T-helper 2 cell (primary cell): ENCODE results near the gene NAPSA.

Experiments used
- DNase-seq, 5 experiments: peaks; one replicate each; pipeline versions ENCODE4 v3.0.0 to v3.0.0-alpha.2; 2012 to 2022

Gene NAPSA

DNA sequence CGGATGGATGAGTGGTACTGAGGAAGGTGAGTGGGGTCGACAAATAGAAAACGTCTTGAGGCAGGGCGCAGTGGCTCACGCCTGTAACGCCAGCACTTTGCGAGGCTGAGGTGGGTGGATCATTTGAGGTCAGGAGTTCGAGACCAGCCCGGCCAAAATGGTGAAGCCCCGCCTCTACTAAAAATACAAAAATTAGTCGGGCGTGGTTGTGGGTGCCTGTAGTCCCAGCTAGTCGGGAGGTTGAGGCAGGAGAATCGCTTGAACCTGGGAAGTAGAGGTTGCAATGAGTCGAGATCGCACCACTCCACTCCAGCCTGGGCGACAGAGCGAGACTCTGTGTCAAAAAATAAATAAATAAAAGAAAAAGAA lies 35.5 kb downstream of the NAPSA start:
- peak in 1 of 5 experiments; percentile 52 for DNase-seq

GRCh38 chr19:50329146-50329925 lies 36.1 kb downstream of the NAPSA start, which contains the start of gene KCNC3:
Gene KCNC3, minus strand, starts transcription at chr19:50329377. Its CDS starts 295 bp downstream, at chr19:50329082.
- DNase-seq: peak; percentile 68 to 100 (median 98)

- DNase-seq: no peak
Measured at GRCh38 chr19:50328873-50329145, 36.6 kb downstream of the NAPSA start.

DNA sequence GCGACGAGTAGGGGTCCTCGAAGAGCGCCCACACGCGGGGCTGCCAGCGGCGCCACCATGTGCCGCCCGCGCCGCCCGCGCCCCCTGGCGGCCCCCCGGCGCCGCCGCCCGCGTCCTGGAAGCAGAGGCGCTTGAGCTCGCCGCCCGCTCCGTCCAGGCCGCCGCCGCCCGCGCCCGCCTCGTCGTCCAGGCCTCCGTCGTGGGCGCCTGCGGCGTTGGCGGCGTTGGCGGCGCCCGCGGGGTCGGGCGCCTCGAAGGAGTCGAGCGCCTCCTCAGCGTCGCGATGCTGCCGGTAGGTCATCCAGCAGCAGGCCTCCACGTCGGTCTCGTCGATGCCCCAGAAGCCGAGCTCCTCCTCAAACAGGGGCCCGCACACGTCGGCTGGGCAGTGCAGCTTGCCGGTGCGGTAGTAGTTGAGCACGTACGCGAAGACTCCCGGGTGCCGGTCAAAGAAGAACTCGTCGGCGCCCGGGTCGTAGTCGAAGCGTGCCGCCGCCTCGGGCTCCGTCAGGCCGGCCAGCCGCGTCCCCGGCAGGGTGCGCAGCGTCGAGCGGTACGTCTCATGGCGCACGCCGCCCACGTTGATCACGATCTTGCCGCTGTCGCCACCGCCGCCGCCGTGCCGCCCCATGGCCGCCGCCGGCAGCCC lies 37.1 kb downstream of the NAPSA start:
- DNase-seq: peak in 1 of 5 experiments; percentile 45

DNA sequence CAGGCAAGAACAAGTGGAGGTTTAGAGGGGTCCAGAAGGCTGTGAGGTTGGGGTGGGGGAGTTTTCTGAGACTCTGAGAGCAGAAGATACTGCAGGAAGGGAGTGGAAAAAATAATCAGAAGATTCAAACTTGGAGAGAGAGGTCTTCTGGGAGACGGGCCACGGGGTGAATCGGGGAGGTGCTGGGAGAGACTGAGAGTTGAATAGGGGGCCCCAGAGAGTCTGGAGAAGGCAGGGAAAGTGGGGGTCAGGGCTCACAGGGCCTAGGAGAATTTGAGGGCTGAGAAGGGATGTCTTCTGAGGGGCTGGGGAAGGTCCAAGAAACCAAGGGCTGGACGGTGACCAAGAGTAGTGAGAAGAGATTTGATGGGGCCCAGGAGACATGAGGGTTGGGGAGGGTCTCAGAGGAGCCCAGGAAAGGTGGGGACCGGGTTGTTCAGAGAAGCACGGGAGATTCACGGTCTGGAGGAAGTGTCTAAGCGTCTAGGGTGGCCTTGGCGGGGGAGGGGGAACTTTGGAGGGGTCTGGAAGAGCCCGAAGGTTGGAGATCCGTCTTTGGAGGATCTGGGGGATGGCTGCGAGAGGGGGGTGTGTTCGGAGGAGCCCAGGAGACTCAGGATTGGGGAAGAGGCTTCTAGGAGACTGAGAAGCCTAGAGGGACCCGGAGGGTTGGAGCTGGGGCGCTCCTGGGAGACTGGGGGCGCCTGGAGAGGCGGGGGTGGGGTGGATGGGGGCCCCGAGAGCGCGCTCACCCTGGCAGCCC lies 37.8 kb downstream of the NAPSA start:
- DNase-seq: no peak

GRCh38 chr19:50327013-50327412 lies 38.4 kb downstream of the NAPSA start:
- DNase-seq: no peak

DNA sequence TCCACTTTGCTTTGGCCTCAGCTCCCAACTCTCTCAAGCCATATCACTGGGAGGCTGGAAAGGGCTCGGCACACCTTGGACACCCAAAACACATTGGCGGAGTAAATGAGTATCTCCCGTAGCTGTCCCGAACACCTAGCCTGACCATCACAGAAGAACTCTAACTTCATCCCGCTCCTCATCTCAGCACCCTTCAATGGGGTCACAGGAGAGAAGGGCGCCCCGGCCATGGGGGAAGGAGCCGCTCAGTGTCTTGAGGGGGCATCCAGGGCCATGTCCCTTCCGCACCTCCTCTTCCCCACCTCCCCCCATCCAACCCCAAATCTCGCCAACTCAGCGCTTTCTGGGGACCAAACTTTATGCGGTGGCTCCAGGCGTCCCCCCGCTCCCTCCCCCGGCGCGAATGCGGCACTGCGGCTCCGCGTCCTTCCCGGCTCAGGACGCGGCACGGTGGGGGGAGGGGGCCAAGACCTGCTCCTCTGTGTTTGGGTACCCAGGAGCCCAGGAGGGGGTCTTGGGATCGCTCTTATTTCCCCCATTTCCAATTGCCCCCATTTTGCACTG lies 39.3 kb downstream of the NAPSA start:
- DNase-seq: no peak

GRCh38 chr19:50325310-50326100 lies 39.9 kb downstream of the NAPSA start:
- peak; percentile 41 to 85 (median 60) for DNase-seq

- DNase-seq: no peak
Measured at GRCh38 chr19:50324331-50324730, 41.1 kb downstream of the NAPSA start.

DNA sequence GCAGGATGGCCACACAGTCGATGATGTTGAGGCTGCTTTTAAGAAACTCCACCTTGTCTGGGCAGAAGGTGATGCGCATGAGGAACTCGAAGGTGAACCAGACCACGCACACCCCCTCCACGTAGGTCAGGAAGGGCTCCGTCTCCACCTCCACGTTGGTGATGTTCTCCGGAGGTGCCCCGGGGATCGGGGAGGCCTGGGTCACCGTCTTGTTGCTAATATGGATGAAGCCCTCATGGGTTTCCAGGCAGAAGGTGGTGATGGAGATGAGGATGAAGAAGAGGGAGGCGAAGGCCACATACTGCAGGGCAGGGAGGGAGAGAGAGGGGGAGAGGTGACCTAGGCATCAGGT lies 41.7 kb downstream of the NAPSA start:
- DNase-seq: no peak

GRCh38 chr19:50322931-50323781 lies 42.3 kb downstream of the NAPSA start:
- DNase-seq: no peak

DNA sequence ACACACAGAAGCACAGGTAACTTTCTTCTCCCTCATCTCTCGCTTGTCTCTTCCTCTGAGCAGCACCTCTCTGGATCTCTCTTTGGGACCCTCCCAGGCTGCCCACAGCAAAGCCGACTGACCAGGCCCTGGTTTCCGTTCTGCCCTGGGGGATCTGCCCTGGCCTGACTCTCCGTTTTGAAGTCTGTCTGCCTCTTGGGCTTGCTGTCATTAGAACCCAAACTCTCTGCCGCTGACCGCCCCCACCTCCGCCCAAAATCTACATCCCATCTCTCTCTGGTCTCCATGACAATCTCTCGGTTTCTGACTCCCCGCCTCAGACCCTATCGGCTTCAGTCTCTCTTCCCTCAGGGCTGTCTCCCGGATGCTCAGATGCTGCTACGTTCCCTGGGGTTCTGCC lies 43.2 kb downstream of the NAPSA start:
- DNase-seq: no peak

- no peak for DNase-seq
Measured at GRCh38 chr19:50321831-50322230, 43.6 kb downstream of the NAPSA start.

GRCh38 chr19:50320596-50320995 lies 44.8 kb downstream of the NAPSA start:
- DNase-seq: no peak

DNA sequence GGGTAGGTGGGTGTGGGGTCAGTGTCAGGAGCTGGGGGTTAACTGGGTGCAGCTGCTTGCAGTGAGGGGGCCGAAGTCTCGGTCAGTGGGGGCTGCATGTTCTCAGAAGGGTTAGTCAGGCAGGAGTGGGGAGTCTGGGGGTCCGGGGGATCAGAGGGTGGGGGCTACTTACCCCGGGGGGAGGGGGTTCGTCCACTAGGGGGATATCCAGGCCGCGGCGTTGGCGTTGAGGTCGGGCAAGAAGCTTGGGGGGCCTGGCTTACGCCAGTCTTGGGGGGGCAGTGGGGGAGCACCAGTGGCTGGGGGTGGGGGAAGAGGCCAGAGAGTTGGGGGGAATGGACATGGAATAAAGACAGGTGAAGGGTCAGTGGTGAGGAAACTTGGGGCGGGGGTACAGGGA lies 45.4 kb downstream of the NAPSA start:
- DNase-seq: no peak

DNA sequence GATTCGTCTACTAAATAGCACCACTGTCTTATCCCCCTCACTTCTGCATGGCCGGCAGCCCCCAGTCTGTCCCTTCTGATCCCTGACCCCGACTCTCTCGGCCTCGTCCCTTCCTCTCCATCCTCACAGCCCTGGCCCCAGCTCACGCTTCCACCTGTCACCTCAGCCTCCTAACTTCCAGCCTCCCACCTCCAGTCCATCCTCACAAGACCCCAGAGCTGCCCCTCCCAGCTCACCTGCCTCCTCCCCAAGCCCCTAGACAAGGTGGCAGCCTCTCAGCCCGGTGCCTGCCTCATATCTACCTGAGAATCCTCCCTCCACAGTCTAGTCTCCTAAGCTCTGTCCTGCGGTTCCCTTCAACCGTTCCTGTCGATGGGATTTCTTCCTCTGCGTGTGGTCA lies 46.3 kb downstream of the NAPSA start:
- DNase-seq: no peak

- DNase-seq: no peak
Measured at GRCh38 chr19:50318438-50318837, 47.0 kb downstream of the NAPSA start.

GRCh38 chr19:50317115-50317514 lies 48.3 kb downstream of the NAPSA start:
- no peak for DNase-seq

DNA sequence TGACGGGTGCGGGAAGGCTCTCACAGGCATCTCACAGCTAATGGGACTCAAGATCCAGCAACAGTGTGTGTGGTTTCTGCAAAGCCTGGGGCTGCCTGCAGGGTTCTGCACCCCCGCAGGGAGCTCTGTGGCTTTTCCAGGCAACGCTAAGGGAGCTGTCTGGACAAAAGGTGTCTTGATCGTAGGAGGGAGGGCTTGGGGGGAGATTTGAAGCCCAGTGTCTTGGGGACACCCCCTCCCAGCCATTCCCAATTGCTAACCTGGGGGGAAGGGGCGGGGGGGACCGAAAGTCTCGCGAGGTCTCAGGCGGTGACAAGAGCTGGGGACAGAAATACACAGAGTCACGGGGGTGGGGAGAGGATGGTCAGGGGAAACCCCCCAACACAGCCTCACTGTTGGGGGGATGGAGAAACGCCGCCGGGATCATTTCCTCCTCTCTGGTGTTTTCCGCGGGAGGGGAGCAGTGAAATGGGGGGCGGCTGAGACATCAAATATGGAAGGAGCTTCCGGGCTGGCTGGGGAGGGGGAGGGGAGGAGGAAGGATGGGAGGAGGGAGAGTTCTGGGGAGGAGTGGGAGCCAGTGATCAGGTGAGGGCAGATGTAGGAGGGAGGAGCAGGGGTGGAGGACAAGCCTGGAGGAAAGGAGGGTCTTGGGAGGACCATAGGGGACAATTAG lies 49.5 kb downstream of the NAPSA start:
- peak in 1 of 5 experiments; percentile 55 for DNase-seq

DNA sequence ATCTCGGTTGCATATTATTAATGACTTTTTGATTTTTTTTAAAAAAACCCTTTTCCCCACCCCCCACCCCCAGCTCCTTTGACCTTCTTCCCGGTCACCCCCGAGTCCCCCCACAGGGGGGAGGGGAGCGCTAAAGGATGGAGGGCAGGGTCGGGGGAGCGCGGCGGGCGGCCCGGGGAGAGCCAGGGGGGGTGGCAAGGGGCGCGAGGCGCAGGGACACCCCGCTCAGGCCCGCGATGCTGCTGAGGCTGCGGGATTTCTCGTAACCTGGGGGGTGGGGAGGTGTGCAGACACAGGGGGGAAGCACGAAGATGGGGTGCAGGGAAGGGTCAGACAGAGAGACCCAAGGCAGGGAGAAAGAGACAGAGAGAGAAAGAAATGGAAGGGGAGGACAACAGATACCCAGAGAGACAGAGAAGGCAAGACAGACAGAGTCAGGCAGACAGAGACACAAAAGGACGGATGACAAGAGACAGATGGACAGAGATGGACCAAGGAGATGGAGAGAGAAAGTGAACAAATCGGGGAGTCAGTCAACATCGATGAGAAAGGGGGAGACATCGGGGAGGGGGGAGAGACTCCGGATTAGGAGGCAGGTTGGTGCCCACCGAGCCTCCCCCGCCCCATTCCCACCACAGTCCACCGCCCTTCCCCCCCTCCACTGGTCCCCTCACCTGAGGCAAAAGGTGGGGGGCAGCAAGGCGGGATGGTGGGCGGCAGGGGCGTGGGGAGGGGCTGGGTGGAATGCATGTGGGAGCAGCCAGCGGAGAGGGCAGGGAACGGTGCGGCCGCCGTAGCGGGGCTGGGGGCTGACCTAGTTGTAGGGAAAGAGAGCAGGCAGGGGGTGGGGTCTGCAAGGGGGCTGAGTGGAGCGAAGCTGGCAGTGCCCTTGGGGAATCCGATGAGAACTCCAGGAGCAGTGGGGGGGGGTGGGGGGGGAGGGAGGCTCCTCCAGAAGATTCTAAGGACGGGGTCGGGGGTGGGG lies 50.4 kb downstream of the NAPSA start:
- DNase-seq: no peak
